ENCODE measurements around the gene FERMT3.
A peak's percentile ranks its signal among the peaks of the same experiment; 100 is the strongest.
"Not testable (repeated sequence)": the region's sequence is repeated elsewhere in the genome, so short reads cannot be mapped to it uniquely, and the experiment has no call there.

Gene FERMT3

GRCh38 chr11:64206457-64207255 is at the start of gene FERMT3:
FERMT3 (plus strand) TSS chr11:64206721; CDS start chr11:64207365, 644 bp downstream.
- Mint-ChIP-seq H3K36me3 (ENCODE audit: low read depth) (peaks cover 65% of the 10 kb centered on the region), H3K4me3 (peak within 1 kb of the TSS; percentile 93)
- peak; percentile 83 for DNase-seq

GRCh38 chr11:64157631-64158394 is 48.7 kb upstream of the FERMT3 start:
- no peak overlapping the region for H3K4me3 Mint-ChIP-seq
- H3K27me3 Mint-ChIP-seq, result no peaks in the 10 kb centered on the region
- H3K27ac Mint-ChIP-seq, result no peak overlapping the region
- no peak for DNase-seq
- H3K9me3 Mint-ChIP-seq, result no peaks in the 10 kb centered on the region
- H3K36me3 Mint-ChIP-seq (ENCODE audit: low read depth), result no peaks in the 10 kb centered on the region
- peaks cover 5% of the 10 kb centered on the region for H3K4me1 Mint-ChIP-seq
- ATAC-seq, result no peak

More at GRCh38 chr11:64206457-64207255, at the start of gene FERMT3:
- ATAC-seq, result peak; percentile 62
- Mint-ChIP-seq H3K27me3 (no peaks in the 10 kb centered on the region), H3K4me1 (peaks cover 50% of the 10 kb centered on the region), H3K27ac (peak within 1 kb of the TSS; percentile 96), H3K9me3 (no peaks in the 10 kb centered on the region)

GRCh38 chr11:64161037-64161436 is 45.5 kb upstream of the FERMT3 start:
- Mint-ChIP-seq H3K4me1 (peaks cover 8% of the 10 kb centered on the region), H3K27ac (no peak overlapping the region), H3K4me3 (no peak overlapping the region), H3K9me3 (no peaks in the 10 kb centered on the region), H3K36me3 (ENCODE audit: low read depth) (no peaks in the 10 kb centered on the region), H3K27me3 (no peaks in the 10 kb centered on the region)
- ATAC-seq, result no peak
- DNase-seq, result no peak

GRCh38 chr11:64162769-64163168 is 43.8 kb upstream of the FERMT3 start:
- not testable (repeated sequence) for H3K9me3 Mint-ChIP-seq; H3K36me3 Mint-ChIP-seq (ENCODE audit: low read depth); H3K4me3 Mint-ChIP-seq; H3K27ac Mint-ChIP-seq; ATAC-seq; H3K27me3 Mint-ChIP-seq; DNase-seq
- peaks cover 14% of the 10 kb centered on the region for H3K4me1 Mint-ChIP-seq

GRCh38 chr11:64163951-64164350 is 42.6 kb upstream of the FERMT3 start:
- DNase-seq, result no peak
- Mint-ChIP-seq H3K27me3 (no peaks in the 10 kb centered on the region), H3K4me1 (peaks cover 18% of the 10 kb centered on the region), H3K27ac (no peak overlapping the region), H3K4me3 (peak overlapping the region; percentile 32), H3K9me3 (no peaks in the 10 kb centered on the region), H3K36me3 (ENCODE audit: low read depth) (peaks cover 1% of the 10 kb centered on the region)
- ATAC-seq, result no peak

GRCh38 chr11:64164392-64165312 is 41.9 kb upstream of the FERMT3 start:
- Mint-ChIP-seq H3K9me3 (no peaks in the 10 kb centered on the region), H3K27ac (peak overlapping the region; percentile 83), H3K36me3 (ENCODE audit: low read depth) (peaks cover 1% of the 10 kb centered on the region), H3K4me3 (peak overlapping the region; percentile 95), H3K4me1 (peaks cover 18% of the 10 kb centered on the region), H3K27me3 (no peaks in the 10 kb centered on the region)
- ATAC-seq (no peak), DNase-seq (no peak)

GRCh38 chr11:64165481-64165841 is 41.1 kb upstream of the FERMT3 start:
- Mint-ChIP-seq H3K27ac (no peak overlapping the region), H3K4me3 (peak overlapping the region; percentile 95), H3K4me1 (peaks cover 18% of the 10 kb centered on the region), H3K36me3 (ENCODE audit: low read depth) (peaks cover 1% of the 10 kb centered on the region), H3K9me3 (no peaks in the 10 kb centered on the region), H3K27me3 (no peaks in the 10 kb centered on the region)
- ATAC-seq (peak; percentile 4), DNase-seq (peak; percentile 34)

GRCh38 chr11:64165842-64166635 is 40.5 kb upstream of the FERMT3 start, which contains the start of gene MACROD1:
MACROD1 (minus strand) TSS chr11:64166113; CDS start chr11:64165994, 119 bp downstream.
- H3K4me3 Mint-ChIP-seq, result peak within 1 kb of the TSS; percentile 95
- H3K27ac Mint-ChIP-seq, result peak within 1 kb of the TSS; percentile 94
- ATAC-seq (peak; percentile 97), DNase-seq (peak; percentile 88)
- H3K4me1 Mint-ChIP-seq, result peaks cover 18% of the 10 kb centered on the region
- no peaks in the 10 kb centered on the region for H3K9me3 Mint-ChIP-seq
- H3K27me3 Mint-ChIP-seq, result no peaks in the 10 kb centered on the region
- peaks cover 1% of the 10 kb centered on the region for H3K36me3 Mint-ChIP-seq (ENCODE audit: low read depth)

- ATAC-seq (no peak), DNase-seq (no peak)
- peaks cover 11% of the 10 kb centered on the region for H3K4me1 Mint-ChIP-seq
- H3K4me3 Mint-ChIP-seq, result no peak overlapping the region
- no peak overlapping the region for H3K27ac Mint-ChIP-seq
- H3K36me3 Mint-ChIP-seq (ENCODE audit: low read depth), result peaks cover 5% of the 10 kb centered on the region
- no peaks in the 10 kb centered on the region for H3K9me3 Mint-ChIP-seq
- H3K27me3 Mint-ChIP-seq, result no peaks in the 10 kb centered on the region
Observed at GRCh38 chr11:64170419-64170818, 36.1 kb upstream of the FERMT3 start.

- no peaks in the 10 kb centered on the region for H3K27me3 Mint-ChIP-seq
Observed at GRCh38 chr11:64173616-64174355, 32.7 kb upstream of the FERMT3 start.

GRCh38 chr11:64176751-64177150 is 29.8 kb upstream of the FERMT3 start:
- no peak for DNase-seq
- no peaks in the 10 kb centered on the region for H3K27me3 Mint-ChIP-seq
- peaks cover 24% of the 10 kb centered on the region for H3K4me1 Mint-ChIP-seq
- no peak overlapping the region for H3K4me3 Mint-ChIP-seq
- H3K36me3 Mint-ChIP-seq (ENCODE audit: low read depth), result peaks cover 4% of the 10 kb centered on the region
- no peak for ATAC-seq
- H3K9me3 Mint-ChIP-seq, result no peaks in the 10 kb centered on the region
- no peak overlapping the region for H3K27ac Mint-ChIP-seq

More at GRCh38 chr11:64173616-64174355, 32.7 kb upstream of the FERMT3 start:
- no peak for ATAC-seq
- DNase-seq, result no peak
- Mint-ChIP-seq H3K4me1 (peaks cover 17% of the 10 kb centered on the region), H3K9me3 (no peaks in the 10 kb centered on the region), H3K4me3 (no peak overlapping the region), H3K27ac (no peak overlapping the region), H3K36me3 (ENCODE audit: low read depth) (peaks cover 4% of the 10 kb centered on the region)

GRCh38 chr11:64178203-64178602 is 28.3 kb upstream of the FERMT3 start:
- ATAC-seq, result no peak
- no peaks in the 10 kb centered on the region for H3K27me3 Mint-ChIP-seq
- no peak overlapping the region for H3K27ac Mint-ChIP-seq
- DNase-seq, result no peak
- H3K36me3 Mint-ChIP-seq (ENCODE audit: low read depth), result peaks cover 4% of the 10 kb centered on the region
- no peaks in the 10 kb centered on the region for H3K9me3 Mint-ChIP-seq
- H3K4me3 Mint-ChIP-seq, result no peak overlapping the region
- H3K4me1 Mint-ChIP-seq, result peaks cover 34% of the 10 kb centered on the region

Data from activated naive CD8-positive, alpha-beta T cell treated with anti-CD3 and anti-CD28 coated beads, Interleukin-2, amount 50 U/mL, for 24 hours (primary cell).